Thyroid gland (tissue), 4 donors: ENCODE data around the gene ANOS1. TPM values are rescaled to one million over a fixed set of nuclear protein-coding genes. Genes with fewer than 3 reads are reported as not detected.

Source experiments
- DNase-seq, 2 donors: peaks; one replicate each; pipeline ENCODE4 v3.0.0-alpha.2; 2019
- H3K27ac ChIP-seq, 3 donors: fragments of 200-600 bp; sonication (generic); 1 replicate in 2 of 3; 2 replicates in 1 of 3; pipeline ENCODE4 v1.5.1; 2016 to 2019; ENCODE audit warnings: mild to moderate bottlenecking in 1 of 3, moderate library complexity in 1 of 3
- H3K27me3 ChIP-seq: fragments of 200-600 bp; sonication (generic); one replicate; pipeline ENCODE4 v1.5.1; 2019
- H3K36me3 ChIP-seq, 2 donors: fragments of 200-600 bp; sonication (generic); one replicate each; pipeline ENCODE4 v1.5.1; 2016 to 2019
- H3K4me1 ChIP-seq, 2 donors: fragments of 200-600 bp; sonication (generic); one replicate each; pipeline ENCODE4 v1.5.1; 2017 to 2019
- H3K4me3 ChIP-seq, 3 donors: fragments of 200-600 bp; sonication (generic); replicated peaks in 1 of 3; 1 replicate in 2 of 3; 2 replicates in 1 of 3; pipeline ENCODE4 v1.5.1; 2016; ENCODE audit warnings: mild to moderate bottlenecking in 1 of 3
- H3K9me3 ChIP-seq: fragments of 200-600 bp; sonication (generic); one replicate; pipeline ENCODE4 v1.5.1; 2017
- POLR2A ChIP-seq, 2 donors: fragments of 450-650 bp; IDR thresholded peaks; one replicate each; pipeline ENCODE4 v1.6.1; 2017; ENCODE audit warnings: antibody characterized with exemption in 2 of 2, mild to moderate bottlenecking in 2 of 2, moderate library complexity in 1 of 2
- WGBS, 2 donors: methylation state at CpG; one replicate each; pipeline ENCODE4 v1.1.5; 2017; 5-methylcytosine and 5-hydroxymethylcytosine counted together
- intact Hi-C: fragments of 100-400 bp; cut with DNase I; formaldehyde crosslinking; loops from one replicate; pipeline ENCODE4 v1.15.1; 2023
- total RNA-seq, 4 donors: library from RNA; depleted of rRNA; stranded (reverse); fragments of >200 nt; gene quantifications; one replicate each; pipeline ENCODE4 v1.2.3, GENCODE V29; 2016
- TF ChIP-seq, protein P1 (sequence below), 6 experiments: fragments of 200-600 bp in 3 of 6; fragments of 450-650 bp in 3 of 6; sonication (generic) in 3 of 6; IDR thresholded peaks; one replicate each; pipeline ENCODE4 v1.5.1; 2016 to 2019; ENCODE audit warnings: antibody characterized with exemption in 6 of 6, mild to moderate bottlenecking in 2 of 6, inconsistent platforms in 1 of 6, moderate library complexity in 1 of 6

Gene ANOS1
- total RNA-seq, 4 donors from 2014 or later, result 19.3 to 57.3 (median 32.0) TPM

DNA sequence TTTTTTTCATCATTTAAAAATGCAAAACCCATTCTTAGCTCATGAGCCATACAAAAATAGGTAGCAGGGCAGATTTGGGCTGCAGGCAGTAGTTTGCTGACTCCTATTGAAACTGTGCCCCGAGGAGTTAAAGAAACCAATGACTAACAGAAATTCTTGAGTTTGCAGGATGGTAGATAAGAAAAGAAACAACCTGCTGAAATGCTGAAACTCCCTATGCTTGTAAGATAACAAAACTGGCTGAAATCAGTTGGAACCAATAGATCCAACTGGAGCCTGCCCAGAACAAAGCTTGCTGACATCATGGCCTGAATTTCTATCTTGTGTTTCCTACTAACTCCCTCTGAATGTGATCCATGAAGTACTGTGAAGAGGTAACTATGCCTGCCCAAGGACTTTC is 68.6 kb downstream of the ANOS1 start:
- intact Hi-C loops, result no loop called here
- Histone ChIP-seq H3K27ac (no peak overlapping the region), H3K4me1 (no peaks in the 10 kb centered on the region), H3K27me3 (no peaks in the 10 kb centered on the region), H3K9me3 (no peaks in the 10 kb centered on the region), H3K36me3 (no peaks in the 10 kb centered on the region), H3K4me3 (no peak overlapping the region)
- DNase-seq, result peak in 1 of 2 donors; percentile 2
- WGBS, 2 donors, result 16 to 48% methylated on average over 1 of the region's 1 CpG
- TF ChIP-seq, protein P1, sequence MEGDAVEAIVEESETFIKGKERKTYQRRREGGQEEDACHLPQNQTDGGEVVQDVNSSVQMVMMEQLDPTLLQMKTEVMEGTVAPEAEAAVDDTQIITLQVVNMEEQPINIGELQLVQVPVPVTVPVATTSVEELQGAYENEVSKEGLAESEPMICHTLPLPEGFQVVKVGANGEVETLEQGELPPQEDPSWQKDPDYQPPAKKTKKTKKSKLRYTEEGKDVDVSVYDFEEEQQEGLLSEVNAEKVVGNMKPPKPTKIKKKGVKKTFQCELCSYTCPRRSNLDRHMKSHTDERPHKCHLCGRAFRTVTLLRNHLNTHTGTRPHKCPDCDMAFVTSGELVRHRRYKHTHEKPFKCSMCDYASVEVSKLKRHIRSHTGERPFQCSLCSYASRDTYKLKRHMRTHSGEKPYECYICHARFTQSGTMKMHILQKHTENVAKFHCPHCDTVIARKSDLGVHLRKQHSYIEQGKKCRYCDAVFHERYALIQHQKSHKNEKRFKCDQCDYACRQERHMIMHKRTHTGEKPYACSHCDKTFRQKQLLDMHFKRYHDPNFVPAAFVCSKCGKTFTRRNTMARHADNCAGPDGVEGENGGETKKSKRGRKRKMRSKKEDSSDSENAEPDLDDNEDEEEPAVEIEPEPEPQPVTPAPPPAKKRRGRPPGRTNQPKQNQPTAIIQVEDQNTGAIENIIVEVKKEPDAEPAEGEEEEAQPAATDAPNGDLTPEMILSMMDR (IDR thresholded peaks at IDR 0.05), result no peak
- TF ChIP-seq POLR2A (IDR thresholded peaks at IDR 0.05), result no peak

GRCh38 chrX:8657883-8658282 is 74.1 kb downstream of the ANOS1 start:
- intact Hi-C loops, result no loop called here
- H3K27me3 ChIP-seq, result no peaks in the 10 kb centered on the region
- H3K4me1 ChIP-seq, result no peaks in the 10 kb centered on the region
- no peaks in the 10 kb centered on the region for H3K9me3 ChIP-seq
- no peak overlapping the region for H3K4me3 ChIP-seq
- no peak overlapping the region for H3K27ac ChIP-seq
- no peaks in the 10 kb centered on the region for H3K36me3 ChIP-seq
- TF ChIP-seq, protein P1 (IDR thresholded peaks at IDR 0.05), result no peak
- no peak for TF ChIP-seq POLR2A (IDR thresholded peaks at IDR 0.05)
- WGBS, 2 donors, result 71 to 73% methylated on average over 1 to 2 of the region's 2 CpGs
- no peak for DNase-seq

DNA sequence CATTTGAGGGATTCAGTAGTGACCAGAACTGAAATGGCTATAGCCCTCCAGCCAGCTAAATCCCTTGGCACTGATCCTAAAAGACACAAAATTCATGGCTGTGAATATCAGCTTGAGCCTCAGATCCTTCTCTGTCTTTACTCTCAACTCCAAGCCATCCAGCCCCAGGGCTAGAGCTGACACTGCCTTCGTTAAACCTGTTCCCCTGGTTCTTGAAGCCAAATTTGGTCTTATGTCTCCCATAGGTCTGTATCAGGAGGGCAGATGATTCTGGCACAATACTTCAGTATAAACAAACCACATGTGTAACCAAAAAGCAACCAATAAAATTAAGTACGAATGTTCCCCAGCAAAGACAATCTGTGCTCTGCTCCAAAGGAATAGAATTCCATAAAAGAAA is 78.0 kb downstream of the ANOS1 start:
- intact Hi-C loops, result no loop called here
- H3K36me3 ChIP-seq, result no peaks in the 10 kb centered on the region
- DNase-seq, result no peak

GRCh38 chrX:8649969-8650368 is 82.0 kb downstream of the ANOS1 start:
- H3K27ac ChIP-seq, result no peak overlapping the region
- H3K36me3 ChIP-seq, result no peaks in the 10 kb centered on the region
- TF ChIP-seq, protein P1 (IDR thresholded peaks at IDR 0.05), result no peak
- no peak for TF ChIP-seq POLR2A (IDR thresholded peaks at IDR 0.05)
- H3K4me1 ChIP-seq, result no peaks in the 10 kb centered on the region
- H3K4me3 ChIP-seq, result no peak overlapping the region
- intact Hi-C loops, result no loop called here
- no peaks in the 10 kb centered on the region for H3K27me3 ChIP-seq
- no peak for DNase-seq
- H3K9me3 ChIP-seq, result no peaks in the 10 kb centered on the region

More for the DNA sequence above, 78.0 kb downstream of the ANOS1 start:
- no peaks in the 10 kb centered on the region for H3K9me3 ChIP-seq
- H3K4me3 ChIP-seq, result no peak overlapping the region
- no peaks in the 10 kb centered on the region for H3K4me1 ChIP-seq
- no peaks in the 10 kb centered on the region for H3K27me3 ChIP-seq
- WGBS, 2 donors, result 58 to 63% methylated on average over 2 of the region's 2 CpGs
- H3K27ac ChIP-seq, result no peak overlapping the region
- no peak for TF ChIP-seq POLR2A (IDR thresholded peaks at IDR 0.05)
- TF ChIP-seq, protein P1 (IDR thresholded peaks at IDR 0.05), result no peak

DNA sequence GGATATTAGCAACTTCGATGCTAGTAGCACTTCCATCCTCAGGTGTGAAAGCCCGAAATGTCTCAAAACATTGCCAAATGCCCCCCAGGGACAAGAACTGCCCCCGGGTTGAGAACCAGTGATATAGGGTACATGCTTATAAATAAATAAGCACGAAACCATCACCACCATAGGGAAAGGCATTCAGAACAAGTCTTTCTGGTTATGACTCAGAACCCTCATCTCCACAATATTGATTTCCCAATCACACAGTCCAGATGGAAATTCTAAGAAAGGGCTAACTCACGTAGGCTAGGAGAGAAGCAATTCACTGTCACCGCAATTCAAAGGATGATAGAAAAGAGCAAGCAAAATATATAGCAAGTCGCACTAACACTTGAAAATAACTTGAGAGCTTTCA is 84.8 kb downstream of the ANOS1 start:
- no peaks in the 10 kb centered on the region for H3K36me3 ChIP-seq
- TF ChIP-seq POLR2A (IDR thresholded peaks at IDR 0.05), result no peak
- TF ChIP-seq, protein P1 (IDR thresholded peaks at IDR 0.05), result no peak
- WGBS, 2 donors, result 90 to 95% methylated on average over 7 of the region's 7 CpGs
- no peaks in the 10 kb centered on the region for H3K27me3 ChIP-seq
- intact Hi-C loops, result no loop called here
- H3K9me3 ChIP-seq, result no peaks in the 10 kb centered on the region
- H3K4me1 ChIP-seq, result no peaks in the 10 kb centered on the region
- DNase-seq, result no peak
- no peak overlapping the region for H3K4me3 ChIP-seq
- H3K27ac ChIP-seq, result no peak overlapping the region
